NT2/D1 (cell line): ENCODE results near the gene MDGA2.

ENCODE experiments used
- SUZ12 ChIP-seq: IDR thresholded peaks from 2 replicates; pipeline ENCODE4 v1.6.1; 2011; ENCODE audit not compliant: insufficient read length, insufficient read depth; ENCODE audit errors: extremely low read depth
- ZNF274 ChIP-seq: IDR thresholded peaks from 2 replicates; pipeline ENCODE4 v1.6.1; 2011; ENCODE audit warnings: mild to moderate bottlenecking, low read depth, low read length

DNA sequence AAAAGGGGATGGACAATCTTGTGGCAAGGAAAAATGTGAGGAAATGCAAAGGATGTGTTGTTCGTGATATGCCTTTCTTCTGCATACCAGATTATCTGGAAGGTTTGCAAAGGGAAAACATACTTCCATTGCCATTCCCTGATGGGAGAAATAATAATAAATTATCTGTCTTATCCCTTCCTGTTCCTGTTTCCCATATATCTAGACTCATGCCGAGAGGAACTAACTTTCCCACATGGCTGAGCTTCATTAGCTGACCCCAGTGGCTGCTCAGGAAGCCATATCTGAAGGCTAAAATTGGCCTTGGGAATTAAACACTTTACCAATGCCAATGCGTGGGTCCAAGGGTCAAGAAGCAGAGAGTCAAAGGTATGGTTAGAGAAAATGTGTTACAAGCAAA, 439.8 kb downstream of the MDGA2 start:
- TF ChIP-seq SUZ12, result no peak
- TF ChIP-seq ZNF274, result no peak
